ENCODE results near the gene XYLB. TPM values are rescaled to one million over a fixed set of nuclear protein-coding genes. Genes with fewer than 3 reads are reported as not detected.
"Not testable (repeated sequence)": the region's sequence is repeated elsewhere in the genome, so short reads cannot be mapped to it uniquely, and the experiment has no call there.

Gene XYLB
- total RNA-seq (2022) (18.2 and 20.1 TPM in 2 replicates), Bru-seq, nascent RNA (percentile 78 among the genes with signal in this experiment), BruChase-seq, experiment 1, labeled RNA remaining after a 2-hour chase (percentile 82 among the genes with signal in this experiment), BruChase-seq, experiment 2, labeled RNA remaining after a 6-hour chase (percentile 78 among the genes with signal in this experiment)
- long read RNA-seq, transcript XYLB-201 (19 exons, 3,664 nt): major isoform, 26 of 44 reads
- long read RNA-seq, partial matches to known transcripts: 3 of 44 reads
- long read RNA-seq, other reads (novel, unspliced or antisense): 13 of 44 reads

- Histone ChIP-seq H3K4me3 (ENCODE audit: low read depth, low read length) (peak within 1 kb of the TSS; percentile 99), H3K9me3 (no peaks in the 10 kb centered on the region), H3K36me3 (ENCODE audit: control insufficient read depth, insufficient read depth, low read length) (0 out of 2 replicates have a peak, but pooled peaks cover 2% of the 10 kb centered on the region), H3K27me3 (replicated peaks; ENCODE audit: control insufficient read depth, insufficient read depth, low read length) (no peaks in the 10 kb centered on the region), H3K4me1 (peaks cover 6% of the 10 kb centered on the region; the same call in 1 of the 2 replicates)
- ChIA-PET POLR2A (interaction anchor here (0.6 kb wide), 2 partner anchors 28 to 382 kb away, joined by 3 read pairs; no protein-coding TSS in a partner anchor), CTCF (interaction anchor here (0.7 to 1.6 kb wide), 5 partner anchors 49 to 213 kb away, joined by 3 to 10 read pairs (median 3); partner anchors contain the start of gene ACAA1)
- no peaks in the 10 kb centered on the region for H3K4me1 Mint-ChIP-seq (ENCODE audit: low read depth, unreplicated experiment)
- peaks cover 6% of the 10 kb centered on the region for H3K36me3 Mint-ChIP-seq (ENCODE audit: insufficient read depth, unreplicated experiment)
- H3K27me3 Mint-ChIP-seq (ENCODE audit: insufficient read depth, unreplicated experiment): no peaks in the 10 kb centered on the region
- H3K4me3 Mint-ChIP-seq (ENCODE audit: unreplicated experiment): peak within 1 kb of the TSS; percentile 73
- intact Hi-C loops (cut with micrococcal nuclease; ENCODE audit: unreplicated experiment): loop anchor here (1.0 kb wide), 2 partner anchors 133 to 209 kb away; partner anchors contain the start of gene ACAA1
- TF ChIP-seq CTCF (IDR thresholded peaks at IDR 0.05; ENCODE audit: insufficient read depth in 1 of 2, low read depth in 1 of 2, low read length in 1 of 2, severe bottlenecking in 1 of 2, unreplicated experiment in 1 of 2): peak; percentile 67 to 83
- BruUV-seq (replicated peaks): no TSS peak
- peaks cover 8% of the 10 kb centered on the region for H3K9me3 Mint-ChIP-seq (ENCODE audit: unreplicated experiment)
- H3K27ac Mint-ChIP-seq (ENCODE audit: unreplicated experiment): no peak within 1 kb of the TSS
- DNase-seq: peak; percentile 83 to 92
Observed at GRCh38 chr3:38346587-38347410, at the start of gene XYLB. XYLB (plus strand) TSS chr3:38346785; CDS start chr3:38346869, 84 bp downstream.

- H3K4me1 Mint-ChIP-seq (ENCODE audit: low read depth, unreplicated experiment); H3K9me3 Mint-ChIP-seq (ENCODE audit: unreplicated experiment); H3K36me3 ChIP-seq (ENCODE audit: control insufficient read depth, insufficient read depth, low read length); H3K27ac Mint-ChIP-seq (ENCODE audit: unreplicated experiment); H3K36me3 Mint-ChIP-seq (ENCODE audit: insufficient read depth, unreplicated experiment); H3K4me3 Mint-ChIP-seq (ENCODE audit: unreplicated experiment); BruUV-seq (replicated peaks); CTCF ChIA-PET; DNase-seq; POLR2A ChIA-PET; H3K4me3 ChIP-seq (ENCODE audit: low read depth, low read length); H3K27me3 ChIP-seq (replicated peaks; ENCODE audit: control insufficient read depth, insufficient read depth, low read length); intact Hi-C loops (cut with micrococcal nuclease; ENCODE audit: unreplicated experiment); H3K27me3 Mint-ChIP-seq (ENCODE audit: insufficient read depth, unreplicated experiment); H3K4me1 ChIP-seq; H3K9me3 ChIP-seq: not testable (repeated sequence)
Observed at GRCh38 chr3:38297053-38297452, 49.5 kb upstream of the XYLB start.

GRCh38 chr3:38297537-38297936 is 49.0 kb upstream of the XYLB start:
- Mint-ChIP-seq H3K4me1 (ENCODE audit: low read depth, unreplicated experiment) (no peaks in the 10 kb centered on the region), H3K27me3 (ENCODE audit: insufficient read depth, unreplicated experiment) (peaks cover 3% of the 10 kb centered on the region), H3K9me3 (ENCODE audit: unreplicated experiment) (no peaks in the 10 kb centered on the region), H3K36me3 (ENCODE audit: insufficient read depth, unreplicated experiment) (no peaks in the 10 kb centered on the region), H3K4me3 (ENCODE audit: unreplicated experiment) (no peak overlapping the region), H3K27ac (ENCODE audit: unreplicated experiment) (no peak overlapping the region)
- BruUV-seq (replicated peaks): no TSS peak
- Histone ChIP-seq H3K4me3 (ENCODE audit: low read depth, low read length) (no peak overlapping the region), H3K4me1 (no peaks in the 10 kb centered on the region), H3K36me3 (ENCODE audit: control insufficient read depth, insufficient read depth, low read length) (no peaks in the 10 kb centered on the region), H3K27me3 (replicated peaks; ENCODE audit: control insufficient read depth, insufficient read depth, low read length) (no peaks in the 10 kb centered on the region), H3K9me3 (no peaks in the 10 kb centered on the region)
- intact Hi-C loops (cut with micrococcal nuclease; ENCODE audit: unreplicated experiment): no loop called here
- no peak for TF ChIP-seq CTCF (IDR thresholded peaks at IDR 0.05; ENCODE audit: insufficient read depth in 1 of 2, low read depth in 1 of 2, low read length in 1 of 2, severe bottlenecking in 1 of 2, unreplicated experiment in 1 of 2)
- DNase-seq: no peak
- POLR2A ChIA-PET: no interaction called here
- CTCF ChIA-PET: interaction anchor here (0.5 to 1.5 kb wide), 5 partner anchors 18 to 157 kb away, joined by 3 to 5 read pairs (median 4); partner anchors contain the start of gene XYLB
